Lower leg skin (tissue), 3 donors: ENCODE results near the gene ENTPD6.
"Not testable (repeated sequence)": the region's sequence is repeated elsewhere in the genome, so short reads cannot be mapped to it uniquely, and the experiment has no call there.

Experiments used
- POLR2A ChIP-seq, 2 donors: fragments of 450-650 bp; IDR thresholded peaks; one replicate each; pipeline ENCODE4 v1.6.1; 2016 to 2017; ENCODE audit warnings: antibody characterized with exemption in 2 of 2, mild to moderate bottlenecking in 1 of 2, moderate library complexity in 1 of 2
- TF ChIP-seq, protein P1 (sequence below), 3 donors: fragments of 450-650 bp; IDR thresholded peaks; one replicate each; pipeline ENCODE4 v1.5.1; 2016; ENCODE audit warnings: antibody characterized with exemption in 3 of 3, mild to moderate bottlenecking in 3 of 3, moderate library complexity in 2 of 3

- TF ChIP-seq, protein P1, sequence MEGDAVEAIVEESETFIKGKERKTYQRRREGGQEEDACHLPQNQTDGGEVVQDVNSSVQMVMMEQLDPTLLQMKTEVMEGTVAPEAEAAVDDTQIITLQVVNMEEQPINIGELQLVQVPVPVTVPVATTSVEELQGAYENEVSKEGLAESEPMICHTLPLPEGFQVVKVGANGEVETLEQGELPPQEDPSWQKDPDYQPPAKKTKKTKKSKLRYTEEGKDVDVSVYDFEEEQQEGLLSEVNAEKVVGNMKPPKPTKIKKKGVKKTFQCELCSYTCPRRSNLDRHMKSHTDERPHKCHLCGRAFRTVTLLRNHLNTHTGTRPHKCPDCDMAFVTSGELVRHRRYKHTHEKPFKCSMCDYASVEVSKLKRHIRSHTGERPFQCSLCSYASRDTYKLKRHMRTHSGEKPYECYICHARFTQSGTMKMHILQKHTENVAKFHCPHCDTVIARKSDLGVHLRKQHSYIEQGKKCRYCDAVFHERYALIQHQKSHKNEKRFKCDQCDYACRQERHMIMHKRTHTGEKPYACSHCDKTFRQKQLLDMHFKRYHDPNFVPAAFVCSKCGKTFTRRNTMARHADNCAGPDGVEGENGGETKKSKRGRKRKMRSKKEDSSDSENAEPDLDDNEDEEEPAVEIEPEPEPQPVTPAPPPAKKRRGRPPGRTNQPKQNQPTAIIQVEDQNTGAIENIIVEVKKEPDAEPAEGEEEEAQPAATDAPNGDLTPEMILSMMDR (IDR thresholded peaks at IDR 0.05): not testable (repeated sequence)
- not testable (repeated sequence) for TF ChIP-seq POLR2A (IDR thresholded peaks at IDR 0.05)
These were observed 11.1 kb upstream of the ENTPD6 start for GRCh38 chr20:25184391-25184790.
